ENCODE results near the gene PRODH2.

- TF ChIP-seq CTCF (IDR thresholded peaks at IDR 0.05) = no peak
- TF ChIP-seq POLR2A (IDR thresholded peaks at IDR 0.05) = no peak
Observed at GRCh38 chr19:35848486-35848885, 35.8 kb upstream of the PRODH2 start.

All from right lobe of liver (tissue), 4 donors.